GM12872 (cell line): ENCODE data around the gene KCNMB3.

Experiments used
- CTCF ChIP-seq: IDR thresholded peaks from 3 replicates; pipeline ENCODE4 v1.5.1; 2011; ENCODE audit warnings: low read depth, mild to moderate bottlenecking, low read length, moderate library complexity; ENCODE audit not compliant: insufficient read depth

The KCNMB3 gene

GRCh38 chr3:179286331-179286730, 35.4 kb upstream of the KCNMB3 start:
- TF ChIP-seq CTCF: no peak

- TF ChIP-seq CTCF: no peak
These were observed 30.9 kb upstream of the KCNMB3 start for GRCh38 chr3:179281825-179282224.

GRCh38 chr3:179279837-179280236, 28.9 kb upstream of the KCNMB3 start:
- no peak for TF ChIP-seq CTCF

- TF ChIP-seq CTCF: no peak
These were observed 28.2 kb upstream of the KCNMB3 start for GRCh38 chr3:179278932-179279693.

GRCh38 chr3:179278151-179278550, 27.2 kb upstream of the KCNMB3 start:
- TF ChIP-seq CTCF: no peak

GRCh38 chr3:179276743-179277142, 25.8 kb upstream of the KCNMB3 start:
- TF ChIP-seq CTCF: no peak

- no peak for TF ChIP-seq CTCF
These were observed 25.1 kb upstream of the KCNMB3 start for GRCh38 chr3:179276001-179276400.

GRCh38 chr3:179272385-179272784, 21.5 kb upstream of the KCNMB3 start:
- no peak for TF ChIP-seq CTCF
